ENCODE data around the gene ERAS. TPM values are rescaled to one million over a fixed set of nuclear protein-coding genes. Genes with fewer than 3 reads are reported as not detected.
"Not testable (repeated sequence)": the region's sequence is repeated elsewhere in the genome, so short reads cannot be mapped to it uniquely, and the experiment has no call there.

The ERAS gene
- total RNA-seq, 2 donors from 2014 or later: not detected

DNA sequence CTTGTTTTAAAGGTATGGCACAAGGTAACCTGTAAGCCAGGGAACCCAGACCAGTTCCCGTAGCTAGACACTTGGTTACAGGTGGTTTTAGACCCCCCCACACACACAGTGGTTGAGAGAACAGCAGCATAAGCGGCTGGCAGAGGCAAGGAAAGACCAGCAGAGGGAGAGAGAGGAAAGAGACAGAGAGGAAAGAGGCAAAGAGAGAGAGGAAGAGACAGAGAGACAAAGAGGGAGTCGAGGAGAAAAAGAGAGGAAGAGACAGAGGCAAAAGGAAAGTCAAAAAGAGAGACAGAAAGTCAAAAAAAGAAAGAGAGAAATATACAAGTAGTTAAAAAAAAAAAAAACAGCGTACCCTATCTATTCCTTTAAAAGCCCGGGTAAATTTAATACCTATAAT lies 28.6 kb downstream of the ERAS start:
- Histone ChIP-seq H3K9me3 (no peaks in the 10 kb centered on the region), H3K4me1 (ENCODE audit: control insufficient read depth in 1 of 2, low read depth in 2 of 2) (no peaks in the 10 kb centered on the region), H3K27ac (no peak overlapping the region), H3K36me3 (no peaks in the 10 kb centered on the region), H3K4me3 (no peak overlapping the region), H3K27me3 (replicated peaks; ENCODE audit: insufficient read depth) (no peaks in the 10 kb centered on the region)
- DNase-seq (ENCODE audit: low spot score) (no peak), ATAC-seq (ENCODE audit: insufficient number of reproducible peaks, low FRiP score, low read depth) (no peak)
- TF ChIP-seq, protein P1, sequence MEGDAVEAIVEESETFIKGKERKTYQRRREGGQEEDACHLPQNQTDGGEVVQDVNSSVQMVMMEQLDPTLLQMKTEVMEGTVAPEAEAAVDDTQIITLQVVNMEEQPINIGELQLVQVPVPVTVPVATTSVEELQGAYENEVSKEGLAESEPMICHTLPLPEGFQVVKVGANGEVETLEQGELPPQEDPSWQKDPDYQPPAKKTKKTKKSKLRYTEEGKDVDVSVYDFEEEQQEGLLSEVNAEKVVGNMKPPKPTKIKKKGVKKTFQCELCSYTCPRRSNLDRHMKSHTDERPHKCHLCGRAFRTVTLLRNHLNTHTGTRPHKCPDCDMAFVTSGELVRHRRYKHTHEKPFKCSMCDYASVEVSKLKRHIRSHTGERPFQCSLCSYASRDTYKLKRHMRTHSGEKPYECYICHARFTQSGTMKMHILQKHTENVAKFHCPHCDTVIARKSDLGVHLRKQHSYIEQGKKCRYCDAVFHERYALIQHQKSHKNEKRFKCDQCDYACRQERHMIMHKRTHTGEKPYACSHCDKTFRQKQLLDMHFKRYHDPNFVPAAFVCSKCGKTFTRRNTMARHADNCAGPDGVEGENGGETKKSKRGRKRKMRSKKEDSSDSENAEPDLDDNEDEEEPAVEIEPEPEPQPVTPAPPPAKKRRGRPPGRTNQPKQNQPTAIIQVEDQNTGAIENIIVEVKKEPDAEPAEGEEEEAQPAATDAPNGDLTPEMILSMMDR (IDR thresholded peaks at IDR 0.05): no peak

DNA sequence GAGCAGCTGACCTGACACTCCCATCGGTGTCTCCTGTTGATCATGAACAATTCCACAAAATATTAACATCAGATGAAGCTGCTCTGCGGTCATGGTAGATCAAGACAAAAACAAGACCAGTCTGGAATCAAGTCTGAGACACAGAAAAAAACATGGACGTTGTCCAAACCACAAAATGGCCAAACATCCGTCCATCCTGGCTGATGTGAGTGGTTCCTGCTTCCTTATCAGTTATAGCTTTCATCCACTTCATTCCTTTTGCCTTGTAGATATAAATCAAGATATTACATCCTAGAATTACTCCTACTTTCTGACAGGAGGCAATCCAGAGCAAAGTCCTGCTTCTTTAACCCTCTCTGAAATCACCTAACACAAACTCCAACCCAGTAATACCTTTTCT lies 37.9 kb downstream of the ERAS start:
- DNase-seq (ENCODE audit: low spot score): no peak

DNA sequence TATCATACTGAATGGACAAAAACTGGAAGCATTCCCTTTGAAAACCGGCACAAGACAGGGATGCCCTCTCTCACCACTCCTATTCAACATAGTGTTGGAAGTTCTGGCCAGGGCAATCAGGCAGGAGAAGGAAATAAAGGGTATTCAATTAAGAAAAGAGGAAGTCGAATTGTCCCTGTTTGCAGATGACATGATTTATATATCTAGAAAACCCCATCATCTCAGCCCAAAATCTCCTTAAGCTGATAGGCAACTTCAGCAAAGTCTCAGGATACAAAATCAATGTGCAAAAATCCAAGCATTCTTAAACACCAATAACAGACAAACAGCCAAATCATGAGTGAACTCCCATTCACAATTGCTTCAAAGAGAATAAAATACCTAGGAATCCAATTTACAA lies 45.7 kb downstream of the ERAS start:
- not testable (repeated sequence) for ATAC-seq (ENCODE audit: insufficient number of reproducible peaks, low FRiP score, low read depth); H3K4me1 ChIP-seq (ENCODE audit: control insufficient read depth in 1 of 2, low read depth in 2 of 2); H3K36me3 ChIP-seq; H3K4me3 ChIP-seq; H3K27ac ChIP-seq; H3K27me3 ChIP-seq (replicated peaks; ENCODE audit: insufficient read depth); DNase-seq (ENCODE audit: low spot score); H3K9me3 ChIP-seq

More for the DNA sequence above, 37.9 kb downstream of the ERAS start:
- Histone ChIP-seq H3K9me3 (no peaks in the 10 kb centered on the region), H3K4me1 (ENCODE audit: control insufficient read depth in 1 of 2, low read depth in 2 of 2) (no peaks in the 10 kb centered on the region), H3K27ac (no peak overlapping the region), H3K27me3 (replicated peaks; ENCODE audit: insufficient read depth) (no peaks in the 10 kb centered on the region), H3K4me3 (no peak overlapping the region), H3K36me3 (no peaks in the 10 kb centered on the region)
- ATAC-seq (ENCODE audit: insufficient number of reproducible peaks, low FRiP score, low read depth): no peak
- TF ChIP-seq, protein P1 (IDR thresholded peaks at IDR 0.05): no peak

DNA sequence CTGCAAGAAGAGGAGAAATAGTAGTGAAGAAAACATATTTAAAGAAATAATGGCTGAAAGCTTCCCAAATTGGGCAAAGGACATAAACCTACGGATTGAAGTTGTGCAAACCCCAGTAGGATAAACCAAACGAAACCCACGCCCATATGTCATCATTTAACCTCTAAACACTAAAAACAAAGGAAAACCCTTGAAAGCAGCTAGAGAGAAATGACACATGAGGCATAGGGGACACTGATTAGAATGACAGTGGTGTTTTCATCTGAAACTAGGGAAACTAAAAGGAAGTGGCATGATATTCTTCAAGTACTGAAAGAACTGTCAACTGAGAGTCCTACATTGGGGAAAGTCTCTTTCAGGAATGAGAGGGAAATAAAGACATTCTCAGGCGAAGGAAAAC lies 50.6 kb downstream of the ERAS start:
- not testable (repeated sequence) for H3K9me3 ChIP-seq; DNase-seq (ENCODE audit: low spot score); H3K27ac ChIP-seq; H3K36me3 ChIP-seq; H3K4me3 ChIP-seq; ATAC-seq (ENCODE audit: insufficient number of reproducible peaks, low FRiP score, low read depth); H3K4me1 ChIP-seq (ENCODE audit: control insufficient read depth in 1 of 2, low read depth in 2 of 2); H3K27me3 ChIP-seq (replicated peaks; ENCODE audit: insufficient read depth)

Other genes starting within 250 kb of the ERAS start
- 100 to 1,000 TPM; 119 to 145 TPM for gene WDR13, start 229.0 kb upstream of the ERAS start, total RNA-seq
- gene WAS, start 142.7 kb upstream of the ERAS start, total RNA-seq: 1 to 10 TPM; 8.5 to 9.1 TPM
- 1 to 10 TPM; 3.5 to 4.4 TPM for gene SUV39H1, start 129.8 kb upstream of the ERAS start, total RNA-seq
- gene GLOD5, start 64.8 kb upstream of the ERAS start, total RNA-seq: not detected
- 1 to 10 TPM in 1 of 2 donors, not detected in 1; 1.4 TPM for gene GATA1, start 39.9 kb upstream of the ERAS start, total RNA-seq
- 100 to 1,000 TPM; 123 to 125 TPM for gene HDAC6, start 24.4 kb upstream of the ERAS start, total RNA-seq
- gene PCSK1N, start 9.1 kb downstream of the ERAS start, total RNA-seq: 1 to 10 TPM; 1.8 to 3.0 TPM
- gene TIMM17B, start 71.3 kb downstream of the ERAS start, total RNA-seq: 10 to 100 TPM; 30.0 to 52.0 TPM
- gene PQBP1, start 71.4 kb downstream of the ERAS start, total RNA-seq: 10 to 100 TPM; 37.5 to 60.2 TPM
- 10 to 100 TPM; 12.8 to 30.7 TPM for gene SLC35A2, start 85.1 kb downstream of the ERAS start, total RNA-seq
- 10 to 100 TPM; 14.8 to 21.9 TPM for gene PIM2, start 92.5 kb downstream of the ERAS start, total RNA-seq
- gene OTUD5, start 131.1 kb downstream of the ERAS start, total RNA-seq: 10 to 100 TPM; 28.4 to 40.5 TPM
- gene KCND1, start 145.3 kb downstream of the ERAS start, total RNA-seq: 1 to 10 TPM; 3.8 to 5.0 TPM
- gene GRIPAP1, start 175.8 kb downstream of the ERAS start, total RNA-seq: 10 to 100 TPM; 29.8 to 36.6 TPM
- gene TFE3, start 216.8 kb downstream of the ERAS start, total RNA-seq: 100 to 1,000 TPM in 1 of 2 donors, 10 to 100 TPM in 1; 83.8 to 106 TPM
- gene CCDC120, start 232.5 kb downstream of the ERAS start, total RNA-seq: 1 to 10 TPM; 3.6 to 5.6 TPM
- gene PRAF2, start 247.5 kb downstream of the ERAS start, total RNA-seq: 10 to 100 TPM; 24.0 to 25.7 TPM